GM23338 (cell line): ENCODE measurements around the gene PSMG2.

ENCODE experiments used
- CREB1 ChIP-seq: fragments of 250-450 bp; sonication (Bioruptor Pico); IDR thresholded peaks from 2 replicates; pipeline ENCODE4 v1.5.0; 2020; ENCODE audit warnings: low read depth, mild to moderate bottlenecking, moderate library complexity
- ETS1 ChIP-seq: IDR thresholded peaks from 2 replicates; pipeline ENCODE4 v1.6.1; 2016; ENCODE audit warnings: antibody characterized with exemption
- EZH2 ChIP-seq: fragments of 200-600 bp; sonication (generic); IDR thresholded peaks from one replicate; pipeline ENCODE4 v1.8.0; 2017; ENCODE audit warnings: antibody characterized with exemption, mild to moderate bottlenecking, low read depth; ENCODE audit not compliant: unreplicated experiment
- EZH2phosphoT487 ChIP-seq: fragments of 200-600 bp; sonication (generic); IDR thresholded peaks from one replicate; pipeline ENCODE4 v1.8.1; 2018; ENCODE audit warnings: antibody characterized with exemption; ENCODE audit not compliant: unreplicated experiment
- JUNB ChIP-seq: IDR thresholded peaks from one replicate; pipeline ENCODE4 v1.6.1; 2016; ENCODE audit warnings: antibody characterized with exemption; ENCODE audit not compliant: unreplicated experiment
- NANOG ChIP-seq: IDR thresholded peaks from 2 replicates; pipeline ENCODE4 v1.6.1; 2016; ENCODE audit warnings: antibody characterized with exemption, borderline replicate concordance
- POLR2AphosphoS5 ChIP-seq: IDR thresholded peaks from 2 replicates; pipeline ENCODE4 v1.6.1; 2016; ENCODE audit warnings: antibody characterized with exemption, low read depth
- STAT1 ChIP-seq: IDR thresholded peaks from one replicate; pipeline ENCODE4 v1.6.1; 2016; ENCODE audit warnings: antibody characterized with exemption; ENCODE audit not compliant: unreplicated experiment
- ZNF331 ChIP-seq: fragments of 250-450 bp; sonication (Bioruptor Pico); IDR thresholded peaks from 2 replicates; pipeline ENCODE4 v1.5.0; 2020; ENCODE audit warnings: low read depth, mild to moderate bottlenecking, moderate library complexity
- TF ChIP-seq, protein P1 (sequence below), 2 experiments: fragments of 200-600 bp in 1 of 2; sonication (generic) in 1 of 2; conservative IDR thresholded peaks; 2 replicates each; pipeline versions ENCODE4 v1.5.1 to v1.6.1; 2016 to 2017; ENCODE audit warnings: antibody characterized with exemption in 2 of 2, low read depth in 2 of 2, mild to moderate bottlenecking in 2 of 2, moderate library complexity in 1 of 2
- TF ChIP-seq, protein P2 (sequence below): IDR thresholded peaks from one replicate; pipeline ENCODE4 v1.6.1; 2018; ENCODE audit warnings: antibody characterized with exemption; ENCODE audit not compliant: unreplicated experiment
- TF ChIP-seq, protein P3 (sequence below): fragments of 250-450 bp; sonication (Bioruptor Pico); IDR thresholded peaks from 2 replicates; pipeline ENCODE4 v1.5.0; 2020; ENCODE audit warnings: mild to moderate bottlenecking, moderate library complexity

DNA sequence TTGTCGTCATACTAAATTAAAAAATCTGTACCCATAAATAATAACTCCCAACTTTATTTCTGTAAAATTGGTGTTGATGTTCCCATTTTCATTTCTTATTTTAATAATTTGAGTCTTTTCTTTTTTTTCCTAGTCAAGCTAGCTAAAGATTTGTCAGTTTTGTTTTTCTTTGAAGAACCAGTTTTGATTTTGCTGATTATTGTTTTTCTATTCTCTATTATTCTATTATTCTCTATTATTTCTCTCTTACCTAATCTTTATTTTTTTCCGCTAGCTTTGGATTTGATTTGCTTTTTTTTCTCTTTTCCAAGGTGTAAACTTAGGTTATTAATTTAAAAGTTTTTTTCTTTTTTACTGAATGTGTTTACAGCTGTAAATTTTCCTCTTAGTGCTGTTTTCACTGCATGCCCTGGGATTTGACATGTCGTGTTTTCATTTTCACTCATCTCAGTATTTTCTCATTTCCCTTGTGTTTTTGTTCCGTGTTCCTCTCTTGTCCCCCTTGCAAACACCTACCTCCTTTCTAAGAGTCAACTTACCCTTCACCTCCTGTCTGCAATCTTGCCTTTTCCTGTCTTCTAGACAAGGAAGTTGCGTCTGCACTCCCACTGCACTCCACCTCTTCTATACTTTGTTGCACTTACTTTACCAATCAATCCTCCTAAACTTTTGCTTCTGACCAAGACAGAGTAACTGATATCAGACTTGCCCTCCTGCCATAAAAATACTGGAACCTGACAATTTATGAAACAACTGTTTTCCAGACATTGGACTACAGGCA is 18.8 kb downstream of the PSMG2 start:
- TF ChIP-seq, protein P1, sequence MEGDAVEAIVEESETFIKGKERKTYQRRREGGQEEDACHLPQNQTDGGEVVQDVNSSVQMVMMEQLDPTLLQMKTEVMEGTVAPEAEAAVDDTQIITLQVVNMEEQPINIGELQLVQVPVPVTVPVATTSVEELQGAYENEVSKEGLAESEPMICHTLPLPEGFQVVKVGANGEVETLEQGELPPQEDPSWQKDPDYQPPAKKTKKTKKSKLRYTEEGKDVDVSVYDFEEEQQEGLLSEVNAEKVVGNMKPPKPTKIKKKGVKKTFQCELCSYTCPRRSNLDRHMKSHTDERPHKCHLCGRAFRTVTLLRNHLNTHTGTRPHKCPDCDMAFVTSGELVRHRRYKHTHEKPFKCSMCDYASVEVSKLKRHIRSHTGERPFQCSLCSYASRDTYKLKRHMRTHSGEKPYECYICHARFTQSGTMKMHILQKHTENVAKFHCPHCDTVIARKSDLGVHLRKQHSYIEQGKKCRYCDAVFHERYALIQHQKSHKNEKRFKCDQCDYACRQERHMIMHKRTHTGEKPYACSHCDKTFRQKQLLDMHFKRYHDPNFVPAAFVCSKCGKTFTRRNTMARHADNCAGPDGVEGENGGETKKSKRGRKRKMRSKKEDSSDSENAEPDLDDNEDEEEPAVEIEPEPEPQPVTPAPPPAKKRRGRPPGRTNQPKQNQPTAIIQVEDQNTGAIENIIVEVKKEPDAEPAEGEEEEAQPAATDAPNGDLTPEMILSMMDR (conservative IDR thresholded peaks at IDR 0.05; ENCODE audit: low read depth in 2 of 2), result no peak
- no peak for TF ChIP-seq EZH2
- no peak for TF ChIP-seq POLR2AphosphoS5
- no peak for TF ChIP-seq CREB1 (CRISPR knock-in tag)
- no peak for TF ChIP-seq JUNB
- TF ChIP-seq ETS1, result no peak
- TF ChIP-seq, protein P2, sequence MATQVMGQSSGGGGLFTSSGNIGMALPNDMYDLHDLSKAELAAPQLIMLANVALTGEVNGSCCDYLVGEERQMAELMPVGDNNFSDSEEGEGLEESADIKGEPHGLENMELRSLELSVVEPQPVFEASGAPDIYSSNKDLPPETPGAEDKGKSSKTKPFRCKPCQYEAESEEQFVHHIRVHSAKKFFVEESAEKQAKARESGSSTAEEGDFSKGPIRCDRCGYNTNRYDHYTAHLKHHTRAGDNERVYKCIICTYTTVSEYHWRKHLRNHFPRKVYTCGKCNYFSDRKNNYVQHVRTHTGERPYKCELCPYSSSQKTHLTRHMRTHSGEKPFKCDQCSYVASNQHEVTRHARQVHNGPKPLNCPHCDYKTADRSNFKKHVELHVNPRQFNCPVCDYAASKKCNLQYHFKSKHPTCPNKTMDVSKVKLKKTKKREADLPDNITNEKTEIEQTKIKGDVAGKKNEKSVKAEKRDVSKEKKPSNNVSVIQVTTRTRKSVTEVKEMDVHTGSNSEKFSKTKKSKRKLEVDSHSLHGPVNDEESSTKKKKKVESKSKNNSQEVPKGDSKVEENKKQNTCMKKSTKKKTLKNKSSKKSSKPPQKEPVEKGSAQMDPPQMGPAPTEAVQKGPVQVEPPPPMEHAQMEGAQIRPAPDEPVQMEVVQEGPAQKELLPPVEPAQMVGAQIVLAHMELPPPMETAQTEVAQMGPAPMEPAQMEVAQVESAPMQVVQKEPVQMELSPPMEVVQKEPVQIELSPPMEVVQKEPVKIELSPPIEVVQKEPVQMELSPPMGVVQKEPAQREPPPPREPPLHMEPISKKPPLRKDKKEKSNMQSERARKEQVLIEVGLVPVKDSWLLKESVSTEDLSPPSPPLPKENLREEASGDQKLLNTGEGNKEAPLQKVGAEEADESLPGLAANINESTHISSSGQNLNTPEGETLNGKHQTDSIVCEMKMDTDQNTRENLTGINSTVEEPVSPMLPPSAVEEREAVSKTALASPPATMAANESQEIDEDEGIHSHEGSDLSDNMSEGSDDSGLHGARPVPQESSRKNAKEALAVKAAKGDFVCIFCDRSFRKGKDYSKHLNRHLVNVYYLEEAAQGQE, result no peak
- no peak for TF ChIP-seq EZH2phosphoT487
- TF ChIP-seq ZNF331, result no peak
- no peak for TF ChIP-seq NANOG
- no peak for TF ChIP-seq STAT1
- TF ChIP-seq, protein P3, sequence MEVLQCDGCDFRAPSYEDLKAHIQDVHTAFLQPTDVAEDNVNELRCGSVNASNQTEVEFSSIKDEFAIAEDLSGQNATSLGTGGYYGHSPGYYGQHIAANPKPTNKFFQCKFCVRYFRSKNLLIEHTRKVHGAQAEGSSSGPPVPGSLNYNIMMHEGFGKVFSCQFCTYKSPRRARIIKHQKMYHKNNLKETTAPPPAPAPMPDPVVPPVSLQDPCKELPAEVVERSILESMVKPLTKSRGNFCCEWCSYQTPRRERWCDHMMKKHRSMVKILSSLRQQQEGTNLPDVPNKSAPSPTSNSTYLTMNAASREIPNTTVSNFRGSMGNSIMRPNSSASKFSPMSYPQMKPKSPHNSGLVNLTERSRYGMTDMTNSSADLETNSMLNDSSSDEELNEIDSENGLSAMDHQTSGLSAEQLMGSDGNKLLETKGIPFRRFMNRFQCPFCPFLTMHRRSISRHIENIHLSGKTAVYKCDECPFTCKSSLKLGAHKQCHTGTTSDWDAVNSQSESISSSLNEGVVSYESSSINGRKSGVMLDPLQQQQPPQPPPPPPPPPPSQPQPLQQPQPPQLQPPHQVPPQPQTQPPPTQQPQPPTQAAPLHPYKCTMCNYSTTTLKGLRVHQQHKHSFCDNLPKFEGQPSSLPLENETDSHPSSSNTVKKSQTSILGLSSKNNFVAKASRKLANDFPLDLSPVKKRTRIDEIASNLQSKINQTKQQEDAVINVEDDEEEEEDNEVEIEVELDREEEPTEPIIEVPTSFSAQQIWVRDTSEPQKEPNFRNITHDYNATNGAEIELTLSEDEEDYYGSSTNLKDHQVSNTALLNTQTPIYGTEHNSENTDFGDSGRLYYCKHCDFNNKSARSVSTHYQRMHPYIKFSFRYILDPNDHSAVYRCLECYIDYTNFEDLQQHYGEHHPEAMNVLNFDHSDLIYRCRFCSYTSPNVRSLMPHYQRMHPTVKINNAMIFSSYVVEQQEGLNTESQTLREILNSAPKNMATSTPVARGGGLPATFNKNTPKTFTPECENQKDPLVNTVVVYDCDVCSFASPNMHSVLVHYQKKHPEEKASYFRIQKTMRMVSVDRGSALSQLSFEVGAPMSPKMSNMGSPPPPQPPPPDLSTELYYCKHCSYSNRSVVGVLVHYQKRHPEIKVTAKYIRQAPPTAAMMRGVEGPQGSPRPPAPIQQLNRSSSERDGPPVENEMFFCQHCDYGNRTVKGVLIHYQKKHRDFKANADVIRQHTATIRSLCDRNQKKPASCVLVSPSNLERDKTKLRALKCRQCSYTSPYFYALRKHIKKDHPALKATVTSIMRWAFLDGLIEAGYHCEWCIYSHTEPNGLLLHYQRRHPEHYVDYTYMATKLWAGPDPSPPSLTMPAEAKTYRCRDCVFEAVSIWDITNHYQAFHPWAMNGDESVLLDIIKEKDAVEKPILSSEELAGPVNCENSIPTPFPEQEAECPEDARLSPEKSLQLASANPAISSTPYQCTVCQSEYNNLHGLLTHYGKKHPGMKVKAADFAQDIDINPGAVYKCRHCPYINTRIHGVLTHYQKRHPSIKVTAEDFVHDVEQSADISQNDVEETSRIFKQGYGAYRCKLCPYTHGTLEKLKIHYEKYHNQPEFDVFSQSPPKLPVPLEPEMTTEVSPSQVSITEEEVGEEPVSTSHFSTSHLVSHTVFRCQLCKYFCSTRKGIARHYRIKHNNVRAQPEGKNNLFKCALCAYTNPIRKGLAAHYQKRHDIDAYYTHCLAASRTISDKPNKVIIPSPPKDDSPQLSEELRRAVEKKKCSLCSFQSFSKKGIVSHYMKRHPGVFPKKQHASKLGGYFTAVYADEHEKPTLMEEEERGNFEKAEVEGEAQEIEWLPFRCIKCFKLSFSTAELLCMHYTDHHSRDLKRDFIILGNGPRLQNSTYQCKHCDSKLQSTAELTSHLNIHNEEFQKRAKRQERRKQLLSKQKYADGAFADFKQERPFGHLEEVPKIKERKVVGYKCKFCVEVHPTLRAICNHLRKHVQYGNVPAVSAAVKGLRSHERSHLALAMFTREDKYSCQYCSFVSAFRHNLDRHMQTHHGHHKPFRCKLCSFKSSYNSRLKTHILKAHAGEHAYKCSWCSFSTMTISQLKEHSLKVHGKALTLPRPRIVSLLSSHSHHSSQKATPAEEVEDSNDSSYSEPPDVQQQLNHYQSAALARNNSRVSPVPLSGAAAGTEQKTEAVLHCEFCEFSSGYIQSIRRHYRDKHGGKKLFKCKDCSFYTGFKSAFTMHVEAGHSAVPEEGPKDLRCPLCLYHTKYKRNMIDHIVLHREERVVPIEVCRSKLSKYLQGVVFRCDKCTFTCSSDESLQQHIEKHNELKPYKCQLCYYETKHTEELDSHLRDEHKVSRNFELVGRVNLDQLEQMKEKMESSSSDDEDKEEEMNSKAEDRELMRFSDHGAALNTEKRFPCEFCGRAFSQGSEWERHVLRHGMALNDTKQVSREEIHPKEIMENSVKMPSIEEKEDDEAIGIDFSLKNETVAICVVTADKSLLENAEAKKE, result no peak
